SK-N-SH (cell line): ENCODE measurements around the gene PIGA. TPM values are rescaled to one million over a fixed set of nuclear protein-coding genes. Genes with fewer than 3 reads are reported as not detected.

Experiments used
- CTCF ChIA-PET: fragments of 300-600, 350-600 bp; formaldehyde crosslinking; extraction: SDS; loops from one replicate; lab custom pipeline; 2021; lab: Yijun Ruan, JAX
- POLR2A ChIA-PET: fragments of 350-600 bp; sonication (Branson Sonifier 250); formaldehyde crosslinking; extraction: SDS; loops from one replicate; lab custom pipeline; 2020; ENCODE audit warnings: antibody characterized with exemption, inconsistent platforms; lab: Yijun Ruan, JAX
- DNase-seq: peaks from one replicate; pipeline ENCODE4 v3.0.0; 2012
- H2AFZ ChIP-seq: fragments of 200-600 bp; sonication (generic); 2 replicates; pipeline ENCODE4 v1.8.1; 2016; ENCODE audit warnings: antibody characterized with exemption, mild to moderate bottlenecking, low read depth
- H3F3A ChIP-seq: fragments of 200-600 bp; sonication (generic); replicated peaks from 2 replicates; pipeline ENCODE3; 2016; ENCODE audit warnings: antibody characterized with exemption, mild to moderate bottlenecking; ENCODE audit not compliant: insufficient read depth
- H3K27ac ChIP-seq, 2 experiments: fragments of 200-500 bp in 1 of 2; fragments of 200-600 bp in 1 of 2; sonication (Bioruptor generic) in 1 of 2; sonication (generic), shearing (Covaris generic) in 1 of 2; 2 replicates each; pipeline versions ENCODE4 v1.5.1 to v1.6.1; 2014 to 2016; ENCODE audit warnings: low read depth in 2 of 2, inconsistent platforms in 1 of 2, low read length in 1 of 2, mild to moderate bottlenecking in 1 of 2, mixed read lengths in 1 of 2
- H3K27me3 ChIP-seq: fragments of 200-600 bp; sonication (generic), shearing (Covaris generic); 2 replicates; pipeline ENCODE4 v1.6.1; 2016; ENCODE audit warnings: mixed run types; ENCODE audit not compliant: insufficient read depth
- H3K36me3 ChIP-seq, 2 experiments: fragments of 200-500 bp in 1 of 2; fragments of 200-600 bp in 1 of 2; sonication (Bioruptor generic) in 1 of 2; sonication (generic) in 1 of 2; replicated peaks in 1 of 2; 2 replicates each; pipeline versions ENCODE3 to v1.5.1; 2014 to 2016; ENCODE audit warnings: low read length in 1 of 2, mild to moderate bottlenecking in 1 of 2; ENCODE audit not compliant: insufficient read depth in 2 of 2, control insufficient read depth in 1 of 2
- H3K4me1 ChIP-seq, 2 experiments: fragments of 200-500 bp in 1 of 2; fragments of 200-600 bp in 1 of 2; sonication (Bioruptor generic) in 1 of 2; sonication (generic), shearing (Covaris generic) in 1 of 2; 2 replicates each; pipeline versions ENCODE4 v1.5.1 to v1.6.1; 2014 to 2016; ENCODE audit warnings: low read depth in 1 of 2, low read length in 1 of 2, mixed run types in 1 of 2; ENCODE audit not compliant: insufficient read depth in 2 of 2, control insufficient read depth in 1 of 2
- H3K4me2 ChIP-seq: fragments of 200-600 bp; sonication (generic), shearing (Covaris generic); 2 replicates; pipeline ENCODE4 v1.6.1; 2017; ENCODE audit warnings: mixed run types
- H3K4me3 ChIP-seq, 2 experiments: fragments of 200-500 bp in 1 of 2; fragments of 200-600 bp in 1 of 2; sonication (Bioruptor generic) in 1 of 2; sonication (generic), shearing (Covaris generic) in 1 of 2; 2 replicates each; pipeline versions ENCODE4 v1.5.1 to v1.8.1; 2014 to 2016; ENCODE audit warnings: low read depth in 2 of 2, inconsistent platforms in 1 of 2, low read length in 1 of 2, mild to moderate bottlenecking in 1 of 2, mixed read lengths in 1 of 2, moderate library complexity in 1 of 2
- H3K79me2 ChIP-seq: fragments of 200-600 bp; sonication (generic); 2 replicates; pipeline ENCODE4 v1.8.1; 2017; ENCODE audit warnings: mild to moderate bottlenecking; ENCODE audit not compliant: insufficient read depth
- H3K9ac ChIP-seq: fragments of 200-600 bp; sonication (generic); 2 replicates; pipeline ENCODE4 v1.6.1; 2017; ENCODE audit warnings: mixed run types
- H3K9me2 ChIP-seq: fragments of 200-600 bp; sonication (generic); 2 replicates; pipeline ENCODE4 v1.6.1; 2017; ENCODE audit warnings: mixed run types
- H3K9me3 ChIP-seq: fragments of 200-600 bp; sonication (generic); 2 replicates; pipeline ENCODE4 v1.6.1; 2017; ENCODE audit warnings: mixed run types, mild to moderate bottlenecking, moderate library complexity
- H4K20me1 ChIP-seq: fragments of 200-600 bp; sonication (generic); 2 replicates; pipeline ENCODE4 v1.6.1; 2017; ENCODE audit warnings: mild to moderate bottlenecking, mixed run types; ENCODE audit not compliant: insufficient read depth
- CHD2 ChIP-seq: fragments of 150-350 bp; IDR thresholded peaks from 2 replicates; pipeline ENCODE4 v1.6.1; 2018; ENCODE audit warnings: low read length; ENCODE audit not compliant: partially characterized antibody
- ELF1 ChIP-seq: IDR thresholded peaks from 2 replicates; pipeline ENCODE4 v1.4.0; 2012
- EZH2phosphoT487 ChIP-seq: fragments of 200-600 bp; sonication (generic); IDR thresholded peaks from 2 replicates; pipeline ENCODE4 v1.6.1; 2017; ENCODE audit warnings: low read depth, mixed run types, mild to moderate bottlenecking, antibody characterized with exemption, moderate library complexity, borderline replicate concordance
- FOXM1 ChIP-seq: IDR thresholded peaks from 2 replicates; pipeline ENCODE4 v1.4.0; 2012; ENCODE audit warnings: low read depth, mild to moderate bottlenecking
- GATA2 ChIP-seq: sonication (generic); formaldehyde crosslinking; IDR thresholded peaks from 2 replicates; pipeline ENCODE4 v1.5.0; 2020; ENCODE audit warnings: mild to moderate bottlenecking, missing genetic modification reagents
- JUND ChIP-seq: IDR thresholded peaks from 2 replicates; pipeline ENCODE4 v1.4.0; 2012
- MAX ChIP-seq: IDR thresholded peaks from 2 replicates; pipeline ENCODE4 v1.4.0; 2012; ENCODE audit warnings: low read depth
- MEF2A ChIP-seq: IDR thresholded peaks from 2 replicates; pipeline ENCODE4 v1.4.0; 2012; ENCODE audit warnings: low read depth, borderline replicate concordance
- NFIC ChIP-seq: IDR thresholded peaks from 2 replicates; pipeline ENCODE4 v1.4.0; 2012; ENCODE audit warnings: borderline replicate concordance
- NRF1 ChIP-seq: IDR thresholded peaks from 2 replicates; pipeline ENCODE4 v1.6.1; 2012; ENCODE audit warnings: low read depth, mild to moderate bottlenecking, low read length
- POLR2AphosphoS5 ChIP-seq: IDR thresholded peaks from 2 replicates; pipeline ENCODE4 v1.6.1; 2012; ENCODE audit warnings: low read depth, low read length
- RAD21 ChIP-seq: IDR thresholded peaks from 2 replicates; pipeline ENCODE4 v1.6.1; 2012; ENCODE audit warnings: mild to moderate bottlenecking, low read length
- RCOR1 ChIP-seq: fragments of 150-350 bp; IDR thresholded peaks from 2 replicates; pipeline ENCODE4 v1.6.1; 2017; ENCODE audit warnings: antibody characterized with exemption, low read length
- REST ChIP-seq: IDR thresholded peaks from 2 replicates; pipeline ENCODE4 v1.6.1; 2012; ENCODE audit warnings: mild to moderate bottlenecking, low read depth, low read length, moderate library complexity
- RFX5 ChIP-seq: IDR thresholded peaks from 2 replicates; pipeline ENCODE4 v1.6.1; 2012; ENCODE audit warnings: mild to moderate bottlenecking, improper control_type of control experiment, low read length
- SMC3 ChIP-seq: IDR thresholded peaks from 2 replicates; pipeline ENCODE4 v1.6.1; 2012; ENCODE audit warnings: low read depth, low read length, improper control_type of control experiment
- USF2 ChIP-seq: fragments of 150-350 bp; IDR thresholded peaks from 2 replicates; pipeline ENCODE4 v1.6.1; 2017; ENCODE audit warnings: antibody characterized with exemption, low read length, low read depth, borderline replicate concordance
- ZBTB33 ChIP-seq: IDR thresholded peaks from 2 replicates; pipeline ENCODE4 v1.4.0; 2012; ENCODE audit warnings: low read depth, borderline replicate concordance
- WGBS: methylation state at CpG from one replicate; pipeline ENCODE4 v1.1.6; 2017; ENCODE audit warnings: low lambda C conversion rate; 5-methylcytosine and 5-hydroxymethylcytosine counted together
- polyA plus RNA-seq, 3 experiments: library from polyadenylated mRNA; depleted of rRNA; stranded (reverse); fragments of >200 nt; gene quantifications; 2 replicates each; pipeline ENCODE4 v1.2.3, GENCODE V29; 2012

Gene PIGA
- polyA plus RNA-seq, 1 of the 3 experiments (the other 2 are of a cell fraction): 2.8 TPM

- no peak overlapping the region for H3K9ac ChIP-seq
- no peak overlapping the region for H3K4me3 ChIP-seq
- no peaks in the 10 kb centered on the region for H3K9me3 ChIP-seq
- no peaks in the 10 kb centered on the region for H3K9me2 ChIP-seq
- H3K79me2 ChIP-seq: no peaks in the 10 kb centered on the region
- H3K27me3 ChIP-seq: no peaks in the 10 kb centered on the region
- 57% methylated on average over 2 of the region's 2 CpGs for WGBS
- H3K27ac ChIP-seq: no peak overlapping the region
- DNase-seq: no peak
- H3K36me3 ChIP-seq: no peaks in the 10 kb centered on the region
- ChIA-PET POLR2A (no interaction called here), CTCF (no interaction called here)
- H2AFZ ChIP-seq: no peak overlapping the region
- no peak overlapping the region for H3K4me2 ChIP-seq
- no peaks in the 10 kb centered on the region for H4K20me1 ChIP-seq
- no peaks in the 10 kb centered on the region for H3K4me1 ChIP-seq
- H3F3A ChIP-seq: no peaks in the 10 kb centered on the region
- no peak for TF ChIP-seq FOXM1
- TF ChIP-seq EZH2phosphoT487: no peak
- TF ChIP-seq RCOR1: no peak
- TF ChIP-seq ELF1: no peak
- no peak for TF ChIP-seq NRF1
- no peak for TF ChIP-seq MAX
- TF ChIP-seq MEF2A: no peak
- TF ChIP-seq JUND: no peak
Measured at GRCh38 chrX:15293451-15293850, 41.9 kb downstream of the PIGA start.

GRCh38 chrX:15292861-15293260 lies 42.5 kb downstream of the PIGA start:
- TF ChIP-seq CHD2 (no peak), ZBTB33 (no peak), USF2 (no peak), RAD21 (no peak), MEF2A (no peak), GATA2 (CRISPR knock-in tag) (no peak), RFX5 (no peak), NFIC (no peak), REST (no peak), POLR2AphosphoS5 (no peak), SMC3 (no peak), RCOR1 (no peak)
- Histone ChIP-seq H2AFZ (no peak overlapping the region), H3K9me2 (no peaks in the 10 kb centered on the region), H4K20me1 (no peaks in the 10 kb centered on the region), H3K4me2 (no peak overlapping the region), H3K27ac (no peak overlapping the region), H3K27me3 (no peaks in the 10 kb centered on the region; the same call in 1 of the 2 replicates), H3K9ac (no peak overlapping the region), H3K4me1 (no peaks in the 10 kb centered on the region), H3K79me2 (no peaks in the 10 kb centered on the region), H3K4me3 (no peak overlapping the region), H3F3A (no peaks in the 10 kb centered on the region), H3K36me3 (no peaks in the 10 kb centered on the region), H3K9me3 (no peaks in the 10 kb centered on the region)
- no peak for DNase-seq
- POLR2A ChIA-PET: no interaction called here
- CTCF ChIA-PET: no interaction called here
- WGBS: 30% methylated on average over 3 of the region's 3 CpGs
